Esophagus squamous epithelium (tissue), 5 donors: Measurements from ENCODE around the gene MEF2B. TPM values are rescaled to one million over a fixed set of nuclear protein-coding genes. Genes with fewer than 3 reads are reported as not detected.

ENCODE experiments used
- DNase-seq: peaks from one replicate; lab custom pipeline; 2025; lab: John Stamatoyannopoulos, UW
- H3K27ac ChIP-seq, 4 donors: fragments of 200-600 bp; sonication (generic); one replicate each; pipeline ENCODE4 v1.5.1; 2016 to 2019; ENCODE audit warnings: mild to moderate bottlenecking in 1 of 4
- H3K27me3 ChIP-seq, 4 donors: fragments of 200-600 bp; sonication (generic); 1 replicate in 3 of 4; 2 replicates in 1 of 4; pipeline versions ENCODE4 v1.5.1 to v1.6.0; 2017 to 2021; ENCODE audit warnings: antibody characterized with exemption in 1 of 4
- H3K36me3 ChIP-seq, 3 donors: fragments of 200-600 bp; sonication (generic); one replicate each; pipeline ENCODE4 v1.5.1; 2016 to 2019
- H3K4me1 ChIP-seq, 3 donors: fragments of 200-600 bp; sonication (generic); one replicate each; pipeline ENCODE4 v1.5.1; 2017 to 2019
- H3K4me3 ChIP-seq, 4 donors: fragments of 200-600 bp; sonication (generic); 1 replicate in 3 of 4; 2 replicates in 1 of 4; pipeline ENCODE4 v1.5.1; 2016 to 2019; ENCODE audit warnings: mild to moderate bottlenecking in 2 of 4, moderate library complexity in 1 of 4
- H3K9me3 ChIP-seq, 3 donors: fragments of 200-600 bp; sonication (generic); one replicate each; pipeline ENCODE4 v1.5.1; 2016 to 2019
- CTCF ChIP-seq, 6 experiments: fragments of 450-650 bp in 4 of 6; fragments of 200-600 bp in 2 of 6; sonication (generic) in 2 of 6; IDR thresholded peaks; one replicate each; pipeline ENCODE4 v1.5.1; 2016 to 2019; ENCODE audit warnings: antibody characterized with exemption in 6 of 6, mild to moderate bottlenecking in 4 of 6, moderate library complexity in 4 of 6
- POLR2A ChIP-seq, 4 donors: fragments of 450-650 bp; IDR thresholded peaks; one replicate each; pipeline ENCODE4 v1.6.1; 2017; ENCODE audit warnings: antibody characterized with exemption in 4 of 4, mild to moderate bottlenecking in 4 of 4, moderate library complexity in 3 of 4
- WGBS, 2 donors: methylation state at CpG; one replicate each; pipeline ENCODE4 v1.1.5; 2018; 5-methylcytosine and 5-hydroxymethylcytosine counted together
- intact Hi-C: fragments of 100-400 bp; cut with DNase I; formaldehyde crosslinking; loops from one replicate; pipeline ENCODE4 v1.15.0; 2022
- total RNA-seq, 4 donors: library from RNA; depleted of rRNA; stranded (reverse); fragments of >200 nt; gene quantifications; one replicate each; pipeline ENCODE4 v1.1.0, GENCODE V29; 2016
- donor health status: DM: yes; HTN: yes; CAD: no.

MEF2B gene
- total RNA-seq, 4 donors from 2014 or later, result 0.70 TPM; not detected in 3

DNA sequence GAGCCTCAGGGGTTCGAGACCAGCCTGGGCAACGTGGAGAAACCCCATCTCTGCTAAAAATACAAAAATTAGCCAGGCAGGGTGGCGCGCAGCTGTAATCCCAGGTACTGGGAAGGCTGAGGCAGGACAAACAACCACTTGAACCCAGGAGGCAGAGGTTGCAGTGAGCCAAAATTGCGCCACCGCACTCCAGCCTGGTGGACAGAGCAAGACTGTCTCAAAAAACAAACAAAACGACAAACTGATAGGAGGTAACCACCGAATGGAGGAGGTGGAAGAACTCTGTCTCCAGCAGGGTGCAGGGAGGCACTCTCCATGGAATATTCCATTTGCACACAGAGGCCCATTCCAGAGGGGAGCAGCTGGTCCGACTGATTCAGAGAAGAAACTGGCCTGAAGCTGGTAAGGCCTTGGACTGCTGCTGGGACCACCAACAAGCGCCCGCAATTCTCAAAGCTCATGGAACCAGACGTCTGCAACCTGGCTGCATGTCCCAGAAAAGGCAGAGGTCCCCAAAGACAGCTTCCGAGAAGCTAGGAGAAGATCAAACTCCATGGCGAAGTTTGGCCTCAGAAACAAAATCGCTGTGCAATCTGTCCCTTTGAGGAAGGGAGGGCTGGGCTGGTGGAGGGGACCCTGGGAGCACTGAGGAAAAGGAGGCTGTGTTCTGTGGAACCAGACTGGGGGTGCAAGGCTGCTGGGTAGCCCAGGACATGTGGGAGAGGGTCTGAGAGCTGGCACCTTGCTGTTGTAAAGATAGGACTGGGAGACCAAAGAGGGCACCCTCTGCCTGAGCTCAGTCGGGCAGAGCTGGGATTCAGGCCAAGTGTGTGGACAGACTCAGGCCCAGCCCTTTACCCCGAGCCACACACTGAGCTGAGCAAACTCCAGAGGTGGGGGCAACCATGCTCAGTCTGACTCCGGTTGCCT is 71.1 kb downstream of the MEF2B start:
- Histone ChIP-seq H3K27ac (no peak overlapping the region), H3K27me3 (no peaks in the 10 kb centered on the region), H3K36me3 (peaks cover 0 to 53% (median 0%) of the 10 kb centered on the region in 3 donors), H3K4me1 (peaks cover 0 to 10% (median 3%) of the 10 kb centered on the region in 3 donors), H3K4me3 (no peak overlapping the region), H3K9me3 (peaks cover 0 to 6% (median 0%) of the 10 kb centered on the region in 3 donors)
- 76 to 81% methylated on average over 15 to 17 of the region's 18 CpGs for WGBS, 2 donors
- no peak for DNase-seq
- TF ChIP-seq POLR2A (IDR thresholded peaks at IDR 0.05) (no peak), CTCF (IDR thresholded peaks at IDR 0.05) (no peak)
- intact Hi-C loops, result no loop called here

GRCh38 chr19:19098084-19098702 is 71.9 kb downstream of the MEF2B start:
- Histone ChIP-seq H3K4me3 (no peak overlapping the region), H3K9me3 (peaks cover 0 to 6% (median 0%) of the 10 kb centered on the region in 3 donors), H3K36me3 (peaks cover 0 to 53% (median 0%) of the 10 kb centered on the region in 3 donors), H3K27me3 (no peaks in the 10 kb centered on the region), H3K4me1 (peaks cover 0 to 2% (median under 1%) of the 10 kb centered on the region in 3 donors), H3K27ac (no peak overlapping the region)
- intact Hi-C loops, result no loop called here
- DNase-seq, result no peak
- peak in 1 of 6 experiments; percentile 26 for TF ChIP-seq CTCF (IDR thresholded peaks at IDR 0.05)
- no peak for TF ChIP-seq POLR2A (IDR thresholded peaks at IDR 0.05)
- 46 to 90% methylated on average over 5 to 7 of the region's 9 CpGs for WGBS, 2 donors

- Histone ChIP-seq H3K36me3 (peaks cover 0 to 52% (median 0%) of the 10 kb centered on the region in 3 donors), H3K4me3 (no peak overlapping the region), H3K9me3 (no peaks in the 10 kb centered on the region), H3K4me1 (no peaks in the 10 kb centered on the region), H3K27me3 (no peaks in the 10 kb centered on the region), H3K27ac (no peak overlapping the region)
- intact Hi-C loops, result no loop called here
- no peak for TF ChIP-seq CTCF (IDR thresholded peaks at IDR 0.05)
- 89 to 94% methylated on average over 10 to 12 of the region's 24 CpGs for WGBS, 2 donors
- no peak for DNase-seq
These were observed 73.1 kb downstream of the MEF2B start for GRCh38 chr19:19096641-19097627.

- H3K9me3 ChIP-seq, result no peaks in the 10 kb centered on the region
- no peaks in the 10 kb centered on the region for H3K27me3 ChIP-seq
- no peak for DNase-seq
- WGBS, 2 donors, result 70 to 81% methylated on average over 11 of the region's 11 CpGs
- no peak for TF ChIP-seq POLR2A (IDR thresholded peaks at IDR 0.05)
- TF ChIP-seq CTCF (IDR thresholded peaks at IDR 0.05), result no peak
- H3K27ac ChIP-seq, result no peak overlapping the region
- no peak overlapping the region for H3K4me3 ChIP-seq
- H3K36me3 ChIP-seq, result peaks cover 0 to 46% (median 0%) of the 10 kb centered on the region in 3 donors
- intact Hi-C loops, result no loop called here
- H3K4me1 ChIP-seq, result no peaks in the 10 kb centered on the region
These were observed 74.4 kb downstream of the MEF2B start for GRCh38 chr19:19095691-19096090.

Other genes starting within 250 kb of the MEF2B start
- gene HOMER3, start 229.0 kb downstream of the MEF2B start, total RNA-seq, result 10 to 100 TPM; 10.7 to 29.5 (median 18.6) TPM
- 10 to 100 TPM; 16.7 to 36.2 (median 21.5) TPM for gene SUGP2, start 136.7 kb downstream of the MEF2B start, total RNA-seq
- 10 to 100 TPM; 28.3 to 32.0 (median 28.7) TPM for gene ARMC6, start 136.7 kb downstream of the MEF2B start, total RNA-seq
- gene SLC25A42, start 106.3 kb downstream of the MEF2B start, total RNA-seq, result 1 to 10 TPM; 1.7 to 3.8 (median 3.3) TPM
- 10 to 100 TPM; 11.0 to 30.3 (median 15.5) TPM for gene TMEM161A, start 31.8 kb downstream of the MEF2B start, total RNA-seq
- gene BORCS8, start 21.9 kb upstream of the MEF2B start, total RNA-seq, result 10 to 100 TPM in 3 of 4 donors, 1 to 10 TPM in 1; 8.8 to 15.4 (median 10.9) TPM
- gene RFXANK, start 22.0 kb upstream of the MEF2B start, total RNA-seq, result 10 to 100 TPM; 25.2 to 48.0 (median 32.1) TPM
- 10 to 100 TPM in 3 of 4 donors, 1 to 10 TPM in 1; 8.8 to 22.9 (median 13.0) TPM for gene NR2C2AP, start 33.2 kb upstream of the MEF2B start, total RNA-seq
- gene NCAN, start 41.7 kb upstream of the MEF2B start, total RNA-seq, result not detected
- under 1 TPM in 1 of 4 donors, not detected in 3; 0.57 TPM for gene TM6SF2, start 103.0 kb upstream of the MEF2B start, total RNA-seq
- gene SUGP1, start 150.2 kb upstream of the MEF2B start, total RNA-seq, result 10 to 100 TPM; 31.0 to 47.4 (median 32.3) TPM
- 10 to 100 TPM; 35.4 to 53.2 (median 39.1) TPM for gene MAU2, start 150.6 kb upstream of the MEF2B start, total RNA-seq
- 10 to 100 TPM; 39.7 to 81.4 (median 41.6) TPM for gene GATAD2A, start 235.4 kb upstream of the MEF2B start, total RNA-seq